Parathyroid adenoma (tissue), 2 donors: Measurements from ENCODE around the gene MIPOL1.

Experiments
- H2AFZ ChIP-seq: fragments of 300-600 bp; sonication (generic); one replicate; pipeline ENCODE4 v1.7.0; 2017; ENCODE audit warnings: antibody characterized with exemption, mild to moderate bottlenecking
- H3K27ac ChIP-seq: fragments of 300-600 bp; sonication (generic); one replicate; pipeline ENCODE4 v1.7.0; 2017
- H3K27me3 ChIP-seq: fragments of 300-600 bp; sonication (generic); one replicate; pipeline ENCODE4 v1.7.0; 2017; ENCODE audit warnings: low read length; ENCODE audit not compliant: control insufficient read depth, insufficient read depth
- H3K36me3 ChIP-seq: fragments of 300-600 bp; sonication (generic); one replicate; pipeline ENCODE4 v1.7.0; 2017; ENCODE audit warnings: low read length; ENCODE audit not compliant: control insufficient read depth, insufficient read depth
- H3K4me1 ChIP-seq: fragments of 300-600 bp; sonication (generic); one replicate; pipeline ENCODE4 v1.7.0; 2017; ENCODE audit warnings: control low read depth
- H3K4me2 ChIP-seq: fragments of 300-600 bp; sonication (generic); one replicate; pipeline ENCODE4 v1.7.0; 2017; ENCODE audit warnings: low read length
- H3K4me3 ChIP-seq: fragments of 300-600 bp; sonication (generic); one replicate; pipeline ENCODE4 v1.7.0; 2017; ENCODE audit warnings: low read depth, low read length
- H3K79me2 ChIP-seq: fragments of 300-600 bp; sonication (generic); one replicate; pipeline ENCODE4 v1.7.0; 2017; ENCODE audit warnings: control low read depth
- H3K9ac ChIP-seq: fragments of 300-600 bp; sonication (generic); one replicate; pipeline ENCODE4 v1.7.0; 2017; ENCODE audit warnings: mild to moderate bottlenecking
- H3K9me3 ChIP-seq: fragments of 300-600 bp; sonication (generic); one replicate; pipeline ENCODE4 v1.7.0; 2017; ENCODE audit warnings: low read length; ENCODE audit not compliant: control insufficient read depth
- TF ChIP-seq, protein P1 (sequence below): fragments of 300-600 bp; sonication (generic); IDR thresholded peaks from one replicate; pipeline ENCODE4 v1.7.0; 2017; ENCODE audit warnings: antibody characterized with exemption, mild to moderate bottlenecking
- donor health status: primary hyperparathyroidism.

The MIPOL1 gene

DNA sequence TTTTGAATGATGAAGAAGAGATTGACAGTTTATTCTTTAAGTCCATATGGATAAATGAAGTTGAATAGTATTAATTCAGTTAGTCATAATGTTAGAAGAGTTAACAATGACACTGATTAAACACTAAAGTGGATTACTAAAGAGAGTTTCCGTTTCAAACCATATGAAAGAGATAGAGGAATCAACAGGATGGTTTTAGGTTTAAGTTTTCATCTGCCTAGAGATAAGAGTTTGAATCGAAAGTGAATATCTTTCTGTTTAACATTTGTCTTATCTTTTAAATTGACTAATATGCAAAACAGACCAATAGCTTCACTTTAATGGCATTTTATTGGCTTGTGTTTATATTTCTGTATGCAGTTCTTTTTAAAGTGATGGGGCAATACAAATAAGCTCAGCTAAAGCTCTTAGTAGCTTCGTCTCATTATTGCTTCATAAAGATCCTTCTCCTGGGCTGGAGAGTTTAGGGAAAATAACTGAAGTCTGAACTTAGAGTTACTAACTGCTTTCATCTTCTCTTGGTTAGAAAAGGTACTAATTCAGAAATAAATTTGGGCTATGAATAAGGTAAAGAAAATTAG, 66.0 kb downstream of the MIPOL1 start:
- Histone ChIP-seq H3K36me3 (no peaks in the 10 kb centered on the region), H3K4me3 (no peak overlapping the region), H2AFZ (no peak overlapping the region), H3K4me1 (no peaks in the 10 kb centered on the region), H3K79me2 (no peaks in the 10 kb centered on the region), H3K27ac (no peak overlapping the region), H3K9me3 (no peaks in the 10 kb centered on the region), H3K9ac (no peak overlapping the region), H3K27me3 (no peaks in the 10 kb centered on the region), H3K4me2 (no peak overlapping the region)
- TF ChIP-seq, protein P1, sequence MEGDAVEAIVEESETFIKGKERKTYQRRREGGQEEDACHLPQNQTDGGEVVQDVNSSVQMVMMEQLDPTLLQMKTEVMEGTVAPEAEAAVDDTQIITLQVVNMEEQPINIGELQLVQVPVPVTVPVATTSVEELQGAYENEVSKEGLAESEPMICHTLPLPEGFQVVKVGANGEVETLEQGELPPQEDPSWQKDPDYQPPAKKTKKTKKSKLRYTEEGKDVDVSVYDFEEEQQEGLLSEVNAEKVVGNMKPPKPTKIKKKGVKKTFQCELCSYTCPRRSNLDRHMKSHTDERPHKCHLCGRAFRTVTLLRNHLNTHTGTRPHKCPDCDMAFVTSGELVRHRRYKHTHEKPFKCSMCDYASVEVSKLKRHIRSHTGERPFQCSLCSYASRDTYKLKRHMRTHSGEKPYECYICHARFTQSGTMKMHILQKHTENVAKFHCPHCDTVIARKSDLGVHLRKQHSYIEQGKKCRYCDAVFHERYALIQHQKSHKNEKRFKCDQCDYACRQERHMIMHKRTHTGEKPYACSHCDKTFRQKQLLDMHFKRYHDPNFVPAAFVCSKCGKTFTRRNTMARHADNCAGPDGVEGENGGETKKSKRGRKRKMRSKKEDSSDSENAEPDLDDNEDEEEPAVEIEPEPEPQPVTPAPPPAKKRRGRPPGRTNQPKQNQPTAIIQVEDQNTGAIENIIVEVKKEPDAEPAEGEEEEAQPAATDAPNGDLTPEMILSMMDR: no peak

DNA sequence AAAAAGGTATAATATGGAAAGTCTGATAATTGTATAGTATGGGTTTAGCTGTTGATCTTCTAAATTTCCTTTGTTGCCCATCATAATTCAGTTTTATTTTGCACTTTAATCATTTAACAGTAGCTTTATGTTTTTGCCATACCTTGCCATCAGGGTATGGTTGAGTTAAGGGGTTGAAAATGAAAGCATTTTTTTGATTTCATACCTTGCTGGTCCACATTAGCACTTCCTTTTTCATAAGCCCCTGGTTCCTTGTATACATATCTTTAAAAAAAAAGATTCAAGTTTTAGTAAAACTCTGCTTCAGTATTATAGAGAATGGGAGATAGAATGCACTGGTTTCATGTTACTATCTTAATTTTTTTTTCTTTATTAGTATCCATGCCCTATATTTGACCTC, 71.1 kb downstream of the MIPOL1 start:
- Histone ChIP-seq H3K4me1 (no peaks in the 10 kb centered on the region), H3K4me2 (no peak overlapping the region), H3K4me3 (no peak overlapping the region), H3K27ac (no peak overlapping the region), H3K36me3 (no peaks in the 10 kb centered on the region), H3K79me2 (no peaks in the 10 kb centered on the region), H3K27me3 (no peaks in the 10 kb centered on the region), H2AFZ (no peak overlapping the region), H3K9ac (no peak overlapping the region), H3K9me3 (no peaks in the 10 kb centered on the region)
- TF ChIP-seq, protein P1: no peak

DNA sequence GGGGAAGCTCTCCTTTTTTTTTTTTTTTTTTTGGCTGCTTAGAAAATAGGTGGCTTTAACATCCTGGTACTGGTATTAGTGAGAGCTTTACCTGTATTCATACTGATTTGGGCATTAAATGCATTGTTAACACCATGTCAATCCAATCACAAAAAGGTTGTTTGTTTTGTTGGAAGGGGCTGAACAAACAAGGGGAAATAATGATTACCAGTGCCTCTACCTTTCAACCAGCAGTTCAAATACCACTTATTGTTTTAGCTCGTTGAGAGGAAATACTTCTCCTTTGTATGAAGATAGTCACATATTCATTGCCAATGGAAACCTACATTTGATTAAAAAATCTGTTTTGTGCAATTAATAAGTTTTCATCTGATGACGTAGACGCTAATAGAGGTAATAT, 72.9 kb downstream of the MIPOL1 start:
- no peak overlapping the region for H3K27ac ChIP-seq
- H3K4me2 ChIP-seq: no peak overlapping the region
- no peaks in the 10 kb centered on the region for H3K36me3 ChIP-seq
- TF ChIP-seq, protein P1: no peak
- H3K79me2 ChIP-seq: no peaks in the 10 kb centered on the region
- no peaks in the 10 kb centered on the region for H3K9me3 ChIP-seq
- H2AFZ ChIP-seq: no peak overlapping the region
- H3K9ac ChIP-seq: no peak overlapping the region
- H3K4me1 ChIP-seq: no peaks in the 10 kb centered on the region
- H3K27me3 ChIP-seq: no peaks in the 10 kb centered on the region
- H3K4me3 ChIP-seq: no peak overlapping the region

DNA sequence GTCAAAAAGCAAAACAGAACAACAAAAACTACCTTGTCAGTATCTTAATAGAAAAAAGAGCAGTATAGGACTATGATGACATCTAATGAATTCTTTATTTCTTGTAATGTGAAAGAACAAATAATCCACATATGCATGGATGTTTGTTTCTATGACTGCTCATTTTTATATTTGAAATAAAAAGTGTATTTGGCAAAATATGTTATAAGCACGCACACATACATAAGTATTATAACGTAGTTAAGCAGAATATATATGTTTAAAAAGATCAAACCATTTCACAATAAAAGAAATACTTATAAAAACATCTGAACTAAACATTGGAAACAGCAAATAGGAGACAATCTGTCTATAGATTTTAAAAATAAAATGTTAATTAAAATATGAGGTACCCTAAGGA, 74.8 kb downstream of the MIPOL1 start:
- no peaks in the 10 kb centered on the region for H3K4me1 ChIP-seq
- H3K79me2 ChIP-seq: no peaks in the 10 kb centered on the region
- no peak overlapping the region for H3K4me2 ChIP-seq
- H3K27me3 ChIP-seq: no peaks in the 10 kb centered on the region
- H3K9ac ChIP-seq: no peak overlapping the region
- H3K36me3 ChIP-seq: no peaks in the 10 kb centered on the region
- no peak overlapping the region for H3K27ac ChIP-seq
- H3K9me3 ChIP-seq: no peaks in the 10 kb centered on the region
- H3K4me3 ChIP-seq: no peak overlapping the region
- TF ChIP-seq, protein P1: no peak
- H2AFZ ChIP-seq: no peak overlapping the region

DNA sequence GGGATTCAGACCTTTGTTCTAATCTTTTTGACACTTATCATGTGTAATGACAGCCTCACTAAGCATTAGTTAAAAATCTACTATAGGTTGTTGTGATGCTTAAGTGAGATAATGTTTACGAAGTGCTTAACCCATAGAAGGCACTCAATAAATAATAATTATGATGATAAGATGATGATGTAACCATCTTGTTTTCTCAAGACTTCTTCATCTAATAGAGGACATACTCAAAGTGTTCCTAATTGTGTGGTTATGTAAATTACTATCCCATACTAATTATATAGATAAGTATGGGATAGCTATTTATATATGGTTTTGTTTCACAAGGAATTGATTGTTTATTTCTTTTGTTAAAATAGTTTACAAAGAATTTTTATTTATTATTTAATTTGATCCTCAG, 76.9 kb downstream of the MIPOL1 start:
- no peaks in the 10 kb centered on the region for H3K4me1 ChIP-seq
- no peak overlapping the region for H2AFZ ChIP-seq
- H3K4me3 ChIP-seq: no peak overlapping the region
- no peaks in the 10 kb centered on the region for H3K79me2 ChIP-seq
- H3K9me3 ChIP-seq: no peaks in the 10 kb centered on the region
- H3K27ac ChIP-seq: no peak overlapping the region
- no peaks in the 10 kb centered on the region for H3K36me3 ChIP-seq
- no peak overlapping the region for H3K9ac ChIP-seq
- TF ChIP-seq, protein P1: no peak
- H3K4me2 ChIP-seq: no peak overlapping the region
- H3K27me3 ChIP-seq: no peaks in the 10 kb centered on the region
